ENCODE measurements around the gene GNRH2. TPM values are rescaled to one million over a fixed set of nuclear protein-coding genes. Genes with fewer than 3 reads are reported as not detected.

GNRH2 gene
- total and polyA plus RNA-seq, 2 donors (not counting 1 experiment from before 2014, with no cell fraction given), result not detected

- peak; percentile 6 to 61 for DNase-seq (ENCODE audit: low read depth in 2 of 2)
- no peaks in the 10 kb centered on the region for H4K20me1 ChIP-seq (ENCODE audit: control insufficient read depth, extremely low read depth, insufficient read depth, low read length)
- peaks cover 11% of the 10 kb centered on the region for H3K4me1 ChIP-seq (ENCODE audit: control insufficient read depth, extremely low read depth, insufficient read depth, low read length)
- H3K27ac ChIP-seq (ENCODE audit: insufficient read depth, low read length), result no peak overlapping the region
- H2AFZ ChIP-seq (ENCODE audit: low read length), result no peak overlapping the region
- H3K36me3 ChIP-seq (ENCODE audit: control insufficient read depth, insufficient read depth, low read length), result peaks cover 16% of the 10 kb centered on the region
- no peaks in the 10 kb centered on the region for H3K27me3 ChIP-seq (ENCODE audit: control insufficient read depth, insufficient read depth, low read length)
- no peaks in the 10 kb centered on the region for H3K9me3 ChIP-seq (ENCODE audit: control insufficient read depth, insufficient read depth, low read depth, low read length)
- H3K79me2 ChIP-seq (ENCODE audit: control insufficient read depth, insufficient read depth, low read length), result peaks cover 5% of the 10 kb centered on the region
- no peak overlapping the region for H3K9ac ChIP-seq (ENCODE audit: insufficient read depth, low read length)
- H3K4me3 ChIP-seq (replicated peaks in 1 of 4; ENCODE audit: control extremely low read depth in 1 of 4, insufficient read depth in 1 of 4, low read depth in 3 of 4, low read length in 4 of 4), result peak overlapping the region in 2 of 4 experiments; percentile 20 to 41
- H3K4me2 ChIP-seq (ENCODE audit: extremely low read depth, insufficient read depth, low read length), result peak overlapping the region; percentile 4
- no peak for TF ChIP-seq CTCF (conservative IDR thresholded peaks at IDR 0.05 in 1 of 2, IDR thresholded peaks at IDR 0.05 in 1 of 2; ENCODE audit: low read depth in 1 of 2, low read length in 2 of 2)
- no peak for TF ChIP-seq EZH2 (IDR thresholded peaks at IDR 0.05; ENCODE audit: low read length, missing control alignments)
Measured at GRCh38 chr20:3041854-3042409, 1.5 kb upstream of the GNRH2 start.

GRCh38 chr20:3042625-3043024, 797 bp upstream of the GNRH2 start:
- Histone ChIP-seq H3K4me1 (ENCODE audit: control insufficient read depth, extremely low read depth, insufficient read depth, low read length) (peaks cover 11% of the 10 kb centered on the region), H3K4me2 (ENCODE audit: extremely low read depth, insufficient read depth, low read length) (no peak overlapping the region), H3K27me3 (ENCODE audit: control insufficient read depth, insufficient read depth, low read length) (no peaks in the 10 kb centered on the region), H2AFZ (ENCODE audit: low read length) (no peak overlapping the region), H3K79me2 (ENCODE audit: control insufficient read depth, insufficient read depth, low read length) (peaks cover 7% of the 10 kb centered on the region), H4K20me1 (ENCODE audit: control insufficient read depth, extremely low read depth, insufficient read depth, low read length) (no peaks in the 10 kb centered on the region), H3K9ac (ENCODE audit: insufficient read depth, low read length) (no peak overlapping the region), H3K9me3 (ENCODE audit: control insufficient read depth, insufficient read depth, low read depth, low read length) (no peaks in the 10 kb centered on the region), H3K27ac (ENCODE audit: insufficient read depth, low read length) (peak overlapping the region; percentile 9), H3K4me3 (replicated peaks in 1 of 4; ENCODE audit: control extremely low read depth in 1 of 4, insufficient read depth in 1 of 4, low read depth in 3 of 4, low read length in 4 of 4) (no peak overlapping the region), H3K36me3 (ENCODE audit: control insufficient read depth, insufficient read depth, low read length) (peaks cover 12% of the 10 kb centered on the region)
- TF ChIP-seq EZH2 (IDR thresholded peaks at IDR 0.05; ENCODE audit: low read length, missing control alignments), result no peak
- no peak for TF ChIP-seq CTCF (conservative IDR thresholded peaks at IDR 0.05 in 1 of 2, IDR thresholded peaks at IDR 0.05 in 1 of 2; ENCODE audit: low read depth in 1 of 2, low read length in 2 of 2)
- DNase-seq (ENCODE audit: low read depth in 2 of 2), result peak in 1 of 2 donors; percentile 85

- Histone ChIP-seq H3K36me3 (ENCODE audit: control insufficient read depth, insufficient read depth, low read length) (peaks cover 15% of the 10 kb centered on the region), H3K4me3 (replicated peaks in 1 of 4; ENCODE audit: control extremely low read depth in 1 of 4, insufficient read depth in 1 of 4, low read depth in 3 of 4, low read length in 4 of 4) (no peak overlapping the region), H4K20me1 (ENCODE audit: control insufficient read depth, extremely low read depth, insufficient read depth, low read length) (no peaks in the 10 kb centered on the region), H3K27ac (ENCODE audit: insufficient read depth, low read length) (no peak overlapping the region), H3K27me3 (ENCODE audit: control insufficient read depth, insufficient read depth, low read length) (no peaks in the 10 kb centered on the region), H3K9me3 (ENCODE audit: control insufficient read depth, insufficient read depth, low read depth, low read length) (no peaks in the 10 kb centered on the region), H3K9ac (ENCODE audit: insufficient read depth, low read length) (no peak overlapping the region), H3K4me1 (ENCODE audit: control insufficient read depth, extremely low read depth, insufficient read depth, low read length) (peaks cover 11% of the 10 kb centered on the region), H3K4me2 (ENCODE audit: extremely low read depth, insufficient read depth, low read length) (no peak overlapping the region), H2AFZ (ENCODE audit: low read length) (no peak overlapping the region), H3K79me2 (ENCODE audit: control insufficient read depth, insufficient read depth, low read length) (peaks cover 9% of the 10 kb centered on the region)
- no peak for TF ChIP-seq CTCF (conservative IDR thresholded peaks at IDR 0.05 in 1 of 2, IDR thresholded peaks at IDR 0.05 in 1 of 2; ENCODE audit: low read depth in 1 of 2, low read length in 2 of 2)
- no peak for TF ChIP-seq EZH2 (IDR thresholded peaks at IDR 0.05; ENCODE audit: low read length, missing control alignments)
- no peak for DNase-seq (ENCODE audit: low read depth in 2 of 2)
Measured at GRCh38 chr20:3044336-3044965, 1.0 kb downstream of the GNRH2 start.
